ENCODE measurements around the gene TSHB. TPM values are rescaled to one million over a fixed set of nuclear protein-coding genes. Genes with fewer than 3 reads are reported as not detected.
A peak's percentile ranks its signal among the peaks of the same experiment; 100 is the strongest.

The TSHB gene
- total RNA-seq, 6 donors from 2014 or later: not detected

DNA sequence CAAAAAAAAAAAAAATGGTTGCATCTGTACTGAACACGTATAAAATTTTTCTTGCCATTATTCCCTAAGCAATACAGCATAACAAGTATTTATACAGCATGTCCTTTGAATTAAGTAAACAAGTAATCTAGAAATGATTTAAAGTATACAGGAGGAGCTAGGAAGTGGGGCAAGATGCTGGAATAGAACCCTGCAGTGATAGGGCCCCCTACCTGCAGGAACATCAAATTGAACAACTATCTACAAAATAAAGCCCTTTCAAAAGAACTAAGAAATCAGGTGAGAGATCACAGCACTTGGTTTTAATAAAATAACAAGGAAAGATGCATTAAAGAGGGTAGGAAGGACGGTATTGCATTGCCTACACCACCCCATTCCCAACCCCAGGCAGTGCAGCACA is 10.9 kb downstream of the TSHB start:
- no peaks in the 10 kb centered on the region for H3K36me3 ChIP-seq
- no peak for TF ChIP-seq CTCF (IDR thresholded peaks at IDR 0.05)
- no peak for TF ChIP-seq EP300 (IDR thresholded peaks at IDR 0.05)
- TF ChIP-seq POLR2AphosphoS5 (IDR thresholded peaks at IDR 0.05): no peak
- no peak for TF ChIP-seq POLR2A (IDR thresholded peaks at IDR 0.05)
- WGBS, 2 donors: 83 to 94% methylated on average over 2 of the region's 2 CpGs
- H3K27ac ChIP-seq: no peak overlapping the region
- ATAC-seq (ENCODE audit: low FRiP score in 2 of 2): no peak
- H3K4me1 ChIP-seq: no peaks in the 10 kb centered on the region
- no peak for DNase-seq
- H3K27me3 ChIP-seq: no peaks in the 10 kb centered on the region
- no peak overlapping the region for H3K4me3 ChIP-seq
- H3K9me3 ChIP-seq: no peaks in the 10 kb centered on the region

DNA sequence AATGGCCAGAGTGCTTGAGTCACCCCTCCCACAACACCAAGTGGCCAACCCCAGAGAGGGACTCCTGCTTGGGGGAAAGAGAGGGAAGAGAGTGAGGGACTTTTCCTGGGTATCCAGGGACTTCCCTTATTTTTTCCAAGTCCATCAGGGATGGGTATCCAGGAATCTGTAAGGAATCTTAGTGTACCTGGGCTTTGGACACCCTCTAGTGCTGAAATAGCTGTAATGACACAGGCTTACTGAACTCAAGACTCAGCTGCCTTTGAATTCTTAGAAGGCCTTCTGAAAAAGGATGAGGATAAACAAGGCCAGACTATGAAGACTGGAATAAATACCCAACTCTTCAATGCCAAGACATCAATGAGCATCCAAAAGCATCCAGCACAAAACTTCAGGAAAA is 12.0 kb downstream of the TSHB start:
- H3K27ac ChIP-seq: no peak overlapping the region
- TF ChIP-seq CTCF (IDR thresholded peaks at IDR 0.05) (no peak), POLR2A (IDR thresholded peaks at IDR 0.05) (no peak), POLR2AphosphoS5 (IDR thresholded peaks at IDR 0.05) (no peak), EP300 (IDR thresholded peaks at IDR 0.05) (no peak)
- ATAC-seq (ENCODE audit: low FRiP score in 2 of 2) (no peak), DNase-seq (no peak)
- no peaks in the 10 kb centered on the region for H3K36me3 ChIP-seq
- no peaks in the 10 kb centered on the region for H3K27me3 ChIP-seq
- H3K4me3 ChIP-seq: no peak overlapping the region
- no peaks in the 10 kb centered on the region for H3K9me3 ChIP-seq
- no peaks in the 10 kb centered on the region for H3K4me1 ChIP-seq

DNA sequence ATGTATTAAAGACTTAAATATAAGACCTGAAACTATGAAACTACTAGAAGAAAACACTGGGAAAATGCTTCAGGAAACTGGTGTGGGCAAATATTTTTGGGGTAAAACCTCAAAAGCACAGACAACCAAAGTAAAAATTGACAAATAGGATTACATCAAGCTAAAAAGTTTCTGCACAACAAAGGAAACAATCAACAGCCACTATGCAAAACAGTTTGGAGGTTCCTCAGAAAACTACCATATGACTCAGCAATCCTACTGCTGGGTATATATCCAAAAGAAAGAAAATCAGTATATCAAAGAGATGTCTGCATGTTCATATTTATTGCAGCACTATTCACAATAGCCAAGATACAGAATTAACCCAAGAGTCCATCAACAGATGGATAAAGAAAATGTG is 17.1 kb downstream of the TSHB start:
- Histone ChIP-seq H3K27me3 (no peaks in the 10 kb centered on the region), H3K27ac (no peak overlapping the region), H3K4me3 (no peak overlapping the region), H3K4me1 (no peaks in the 10 kb centered on the region), H3K36me3 (no peaks in the 10 kb centered on the region), H3K9me3 (no peaks in the 10 kb centered on the region)
- no peak for TF ChIP-seq POLR2AphosphoS5 (IDR thresholded peaks at IDR 0.05)
- TF ChIP-seq EP300 (IDR thresholded peaks at IDR 0.05): no peak
- no peak for TF ChIP-seq CTCF (IDR thresholded peaks at IDR 0.05)
- TF ChIP-seq POLR2A (IDR thresholded peaks at IDR 0.05): no peak
- DNase-seq (no peak), ATAC-seq (ENCODE audit: low FRiP score in 2 of 2) (no peak)

DNA sequence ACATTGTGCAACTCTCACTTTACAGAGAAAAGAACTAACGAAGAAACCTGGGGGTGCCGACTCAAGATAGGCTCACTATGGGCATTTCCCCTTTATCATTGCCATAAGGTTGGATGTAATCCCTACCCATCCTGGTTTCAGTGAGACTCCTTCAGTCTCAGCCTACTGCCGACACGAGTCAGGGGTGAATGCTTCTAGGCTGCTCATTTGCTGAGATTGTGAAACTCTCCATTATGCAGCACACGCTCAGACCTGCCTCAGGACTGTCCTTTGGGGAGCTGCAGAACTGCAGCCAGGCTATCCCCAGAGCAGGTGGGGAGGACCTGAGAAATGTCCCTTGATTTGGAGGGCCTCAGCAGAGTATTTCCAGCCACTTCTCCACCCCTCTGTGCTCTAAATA is 22.2 kb downstream of the TSHB start:
- H3K4me1 ChIP-seq: no peaks in the 10 kb centered on the region
- ATAC-seq (ENCODE audit: low FRiP score in 2 of 2) (peak in 1 of 2 donors; percentile 17), DNase-seq (no peak)
- WGBS, 2 donors: 75 to 83% methylated on average over 5 of the region's 5 CpGs
- no peak overlapping the region for H3K27ac ChIP-seq
- TF ChIP-seq POLR2AphosphoS5 (IDR thresholded peaks at IDR 0.05) (no peak), EP300 (IDR thresholded peaks at IDR 0.05) (no peak)
- H3K9me3 ChIP-seq: no peaks in the 10 kb centered on the region
- H3K4me3 ChIP-seq: no peak overlapping the region
- no peaks in the 10 kb centered on the region for H3K36me3 ChIP-seq
- H3K27me3 ChIP-seq: no peaks in the 10 kb centered on the region

GRCh38 chr1:115052454-115053083 is 22.9 kb downstream of the TSHB start:
- no peaks in the 10 kb centered on the region for H3K36me3 ChIP-seq
- no peaks in the 10 kb centered on the region for H3K4me1 ChIP-seq
- TF ChIP-seq CTCF (IDR thresholded peaks at IDR 0.05) (peak; percentile 52 to 81 (median 72)), POLR2A (IDR thresholded peaks at IDR 0.05) (no peak)
- WGBS, 2 donors: 51 to 55% methylated on average over 9 of the region's 9 CpGs
- no peak overlapping the region for H3K4me3 ChIP-seq
- peak; percentile 84 to 85 for ATAC-seq (ENCODE audit: low FRiP score in 2 of 2)
- peak in 1 of 2 donors; percentile 55 for DNase-seq
- no peaks in the 10 kb centered on the region for H3K9me3 ChIP-seq
- no peak overlapping the region for H3K27ac ChIP-seq
- no peaks in the 10 kb centered on the region for H3K27me3 ChIP-seq
